HL-60 (cell line): Measurements from ENCODE around the gene SYCE3.

ENCODE experiments used
- GABPA ChIP-seq: IDR thresholded peaks from 2 replicates; pipeline ENCODE4 v1.6.1; 2012; ENCODE audit warnings: low read depth
- POLR2AphosphoS5 ChIP-seq: IDR thresholded peaks from 2 replicates; pipeline ENCODE4 v1.6.1; 2012; ENCODE audit warnings: low read depth
- SPI1 ChIP-seq: IDR thresholded peaks from 2 replicates; pipeline ENCODE4 v1.6.1; 2012; ENCODE audit warnings: low read depth, mild to moderate bottlenecking, borderline replicate concordance
- TF ChIP-seq, protein P1 (sequence below): IDR thresholded peaks from one replicate; pipeline ENCODE4 v1.5.1; 2011; ENCODE audit warnings: low read length, control low read depth, inconsistent platforms; ENCODE audit not compliant: insufficient read depth
- TF ChIP-seq, protein P2 (sequence below): IDR thresholded peaks from 2 replicates; pipeline ENCODE4 v1.6.1; 2012; ENCODE audit warnings: low read depth; ENCODE audit not compliant: insufficient replicate concordance

DNA sequence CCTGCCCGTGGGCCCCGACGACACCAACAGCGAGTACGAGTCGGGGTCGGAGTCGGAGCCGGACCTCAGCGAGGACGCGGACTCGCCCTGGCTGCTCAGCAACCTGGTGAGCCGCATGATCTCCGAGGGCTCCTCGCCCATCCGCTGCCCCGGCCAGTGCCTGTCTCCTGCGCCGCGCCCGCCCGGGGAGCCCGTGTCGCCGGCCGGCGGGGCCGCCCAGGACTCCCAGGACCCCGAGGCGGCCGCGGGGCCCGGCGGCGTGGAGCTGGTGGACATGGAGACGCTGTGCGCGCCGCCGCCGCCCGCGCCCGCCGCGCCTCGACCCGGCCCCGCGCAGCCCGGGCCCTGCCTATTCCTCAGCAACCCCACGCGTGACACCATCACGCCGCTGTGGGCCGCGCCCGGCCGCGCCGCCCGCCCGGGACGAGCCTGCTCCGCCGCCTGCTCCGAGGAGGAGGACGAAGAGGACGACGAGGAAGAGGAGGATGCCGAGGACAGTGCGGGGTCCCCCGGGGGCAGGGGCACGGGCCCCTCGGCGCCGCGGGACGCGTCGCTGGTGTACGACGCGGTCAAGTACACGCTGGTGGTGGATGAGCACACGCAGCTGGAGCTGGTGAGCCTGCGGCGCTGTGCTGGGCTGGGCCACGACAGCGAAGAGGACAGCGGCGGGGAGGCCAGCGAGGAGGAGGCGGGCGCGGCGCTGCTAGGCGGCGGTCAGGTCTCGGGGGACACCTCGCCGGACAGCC is 41.7 kb upstream of the SYCE3 start:
- TF ChIP-seq, protein P1, sequence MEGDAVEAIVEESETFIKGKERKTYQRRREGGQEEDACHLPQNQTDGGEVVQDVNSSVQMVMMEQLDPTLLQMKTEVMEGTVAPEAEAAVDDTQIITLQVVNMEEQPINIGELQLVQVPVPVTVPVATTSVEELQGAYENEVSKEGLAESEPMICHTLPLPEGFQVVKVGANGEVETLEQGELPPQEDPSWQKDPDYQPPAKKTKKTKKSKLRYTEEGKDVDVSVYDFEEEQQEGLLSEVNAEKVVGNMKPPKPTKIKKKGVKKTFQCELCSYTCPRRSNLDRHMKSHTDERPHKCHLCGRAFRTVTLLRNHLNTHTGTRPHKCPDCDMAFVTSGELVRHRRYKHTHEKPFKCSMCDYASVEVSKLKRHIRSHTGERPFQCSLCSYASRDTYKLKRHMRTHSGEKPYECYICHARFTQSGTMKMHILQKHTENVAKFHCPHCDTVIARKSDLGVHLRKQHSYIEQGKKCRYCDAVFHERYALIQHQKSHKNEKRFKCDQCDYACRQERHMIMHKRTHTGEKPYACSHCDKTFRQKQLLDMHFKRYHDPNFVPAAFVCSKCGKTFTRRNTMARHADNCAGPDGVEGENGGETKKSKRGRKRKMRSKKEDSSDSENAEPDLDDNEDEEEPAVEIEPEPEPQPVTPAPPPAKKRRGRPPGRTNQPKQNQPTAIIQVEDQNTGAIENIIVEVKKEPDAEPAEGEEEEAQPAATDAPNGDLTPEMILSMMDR = no peak
- TF ChIP-seq, protein P2, sequence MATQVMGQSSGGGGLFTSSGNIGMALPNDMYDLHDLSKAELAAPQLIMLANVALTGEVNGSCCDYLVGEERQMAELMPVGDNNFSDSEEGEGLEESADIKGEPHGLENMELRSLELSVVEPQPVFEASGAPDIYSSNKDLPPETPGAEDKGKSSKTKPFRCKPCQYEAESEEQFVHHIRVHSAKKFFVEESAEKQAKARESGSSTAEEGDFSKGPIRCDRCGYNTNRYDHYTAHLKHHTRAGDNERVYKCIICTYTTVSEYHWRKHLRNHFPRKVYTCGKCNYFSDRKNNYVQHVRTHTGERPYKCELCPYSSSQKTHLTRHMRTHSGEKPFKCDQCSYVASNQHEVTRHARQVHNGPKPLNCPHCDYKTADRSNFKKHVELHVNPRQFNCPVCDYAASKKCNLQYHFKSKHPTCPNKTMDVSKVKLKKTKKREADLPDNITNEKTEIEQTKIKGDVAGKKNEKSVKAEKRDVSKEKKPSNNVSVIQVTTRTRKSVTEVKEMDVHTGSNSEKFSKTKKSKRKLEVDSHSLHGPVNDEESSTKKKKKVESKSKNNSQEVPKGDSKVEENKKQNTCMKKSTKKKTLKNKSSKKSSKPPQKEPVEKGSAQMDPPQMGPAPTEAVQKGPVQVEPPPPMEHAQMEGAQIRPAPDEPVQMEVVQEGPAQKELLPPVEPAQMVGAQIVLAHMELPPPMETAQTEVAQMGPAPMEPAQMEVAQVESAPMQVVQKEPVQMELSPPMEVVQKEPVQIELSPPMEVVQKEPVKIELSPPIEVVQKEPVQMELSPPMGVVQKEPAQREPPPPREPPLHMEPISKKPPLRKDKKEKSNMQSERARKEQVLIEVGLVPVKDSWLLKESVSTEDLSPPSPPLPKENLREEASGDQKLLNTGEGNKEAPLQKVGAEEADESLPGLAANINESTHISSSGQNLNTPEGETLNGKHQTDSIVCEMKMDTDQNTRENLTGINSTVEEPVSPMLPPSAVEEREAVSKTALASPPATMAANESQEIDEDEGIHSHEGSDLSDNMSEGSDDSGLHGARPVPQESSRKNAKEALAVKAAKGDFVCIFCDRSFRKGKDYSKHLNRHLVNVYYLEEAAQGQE = no peak
- TF ChIP-seq POLR2AphosphoS5 (no peak), SPI1 (no peak), GABPA (no peak)
